ENCODE data around the gene IL17REL.
"Not testable (repeated sequence)": the region's sequence is repeated elsewhere in the genome, so short reads cannot be mapped to it uniquely, and the experiment has no call there.

The IL17REL gene

DNA sequence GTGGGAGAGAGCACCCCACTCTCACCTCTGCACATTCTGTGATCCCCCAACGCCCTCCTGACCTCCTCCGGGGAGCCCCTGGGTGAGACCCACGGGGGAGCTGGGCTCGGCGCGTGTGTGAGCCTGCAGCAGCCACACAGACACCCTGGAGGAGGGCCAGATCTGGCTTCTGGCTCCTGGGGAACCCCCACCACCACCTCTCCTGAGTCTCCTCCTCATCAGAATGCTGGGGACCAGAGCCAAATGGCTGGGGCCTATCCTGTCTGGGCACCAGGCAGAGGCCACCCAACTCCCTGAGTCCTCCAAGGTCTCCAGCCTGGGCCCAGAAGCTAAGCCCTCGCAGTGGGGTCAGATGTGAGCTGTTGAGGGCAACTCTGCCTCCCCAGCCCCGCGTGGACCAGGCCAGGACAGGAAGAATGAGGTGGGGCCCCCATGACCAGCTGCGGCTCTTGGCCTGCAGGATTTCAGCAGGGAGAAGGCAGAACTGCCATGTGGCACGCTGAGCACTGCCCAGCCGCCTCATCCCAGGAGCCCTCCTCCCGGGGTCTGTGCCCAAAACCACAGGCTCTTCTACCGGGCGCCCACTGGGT, 57.5 kb downstream of the IL17REL start:
- no peak for DNase-seq

DNA sequence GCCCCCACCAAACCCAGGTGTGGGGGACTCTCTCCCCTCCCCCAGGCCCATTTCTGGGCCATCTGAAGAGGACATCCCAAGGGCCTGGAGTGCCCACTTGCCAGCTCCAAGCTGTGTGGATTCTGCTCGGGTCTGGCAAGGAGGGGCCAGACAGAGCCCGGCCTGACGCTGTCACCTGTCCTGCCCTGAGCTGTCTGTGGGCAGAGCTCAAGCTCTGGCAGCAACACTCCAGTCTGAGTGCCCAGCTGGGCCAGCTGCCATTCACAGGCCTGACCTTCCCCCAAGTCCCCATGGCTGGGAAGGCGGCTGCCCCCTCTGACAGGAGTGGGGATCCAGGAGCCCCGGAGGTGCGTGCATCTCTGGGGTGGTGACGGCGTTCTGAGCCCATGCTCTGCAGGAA, 58.2 kb downstream of the IL17REL start:
- no peak for DNase-seq

- DNase-seq = no peak
Measured at GRCh38 chr22:49953680-49954344, 58.8 kb downstream of the IL17REL start.

GRCh38 chr22:49953027-49953679, 59.4 kb downstream of the IL17REL start:
- no peak for DNase-seq

DNA sequence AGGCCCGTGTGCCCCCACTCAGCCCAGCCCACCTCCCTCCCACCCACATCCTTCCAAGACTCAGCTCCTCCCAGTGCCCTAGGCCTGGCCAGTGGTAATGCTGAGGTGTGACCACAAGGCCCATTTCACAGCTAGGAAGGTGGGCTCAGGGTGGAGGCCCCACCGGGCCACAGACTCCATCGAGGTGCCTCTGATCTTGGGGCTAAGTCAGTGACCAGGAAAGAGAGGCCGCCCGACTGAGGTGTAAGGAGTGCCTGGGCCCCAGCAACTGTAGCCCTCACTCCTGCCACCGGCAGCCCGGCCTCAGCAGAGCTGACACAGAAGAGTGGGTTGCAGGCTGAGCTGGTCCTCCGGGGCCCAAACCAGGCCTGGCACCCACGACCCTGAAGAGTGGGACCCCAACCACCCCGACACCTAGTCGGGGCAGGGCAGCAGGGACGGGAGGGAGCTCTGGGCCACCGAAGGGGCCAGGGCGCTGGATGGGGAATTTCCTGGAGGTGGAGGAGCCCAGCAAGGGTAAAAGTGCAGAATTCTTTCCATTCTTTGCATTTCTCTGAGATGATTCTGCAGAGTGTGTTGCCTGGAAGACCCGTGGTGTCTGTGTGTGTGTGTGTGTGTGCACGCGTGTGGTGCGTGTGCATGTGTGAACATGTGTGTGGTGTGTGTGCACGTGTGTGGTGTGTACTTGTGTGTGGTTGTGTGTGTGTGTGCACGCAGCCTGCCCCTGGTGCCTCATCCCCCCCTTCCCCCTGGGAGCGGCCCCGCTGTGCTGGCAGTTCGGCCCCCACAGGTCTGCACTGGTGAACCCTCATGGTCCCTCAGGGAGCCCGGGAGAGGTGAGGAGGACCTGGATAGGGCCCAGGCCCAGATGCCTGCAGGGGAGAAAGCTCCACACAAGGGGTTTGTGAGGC, 60.3 kb downstream of the IL17REL start:
- DNase-seq = no peak

GRCh38 chr22:49951678-49951985, 60.9 kb downstream of the IL17REL start:
- no peak for DNase-seq

GRCh38 chr22:49951000-49951677, 61.4 kb downstream of the IL17REL start:
- DNase-seq = no peak

DNA sequence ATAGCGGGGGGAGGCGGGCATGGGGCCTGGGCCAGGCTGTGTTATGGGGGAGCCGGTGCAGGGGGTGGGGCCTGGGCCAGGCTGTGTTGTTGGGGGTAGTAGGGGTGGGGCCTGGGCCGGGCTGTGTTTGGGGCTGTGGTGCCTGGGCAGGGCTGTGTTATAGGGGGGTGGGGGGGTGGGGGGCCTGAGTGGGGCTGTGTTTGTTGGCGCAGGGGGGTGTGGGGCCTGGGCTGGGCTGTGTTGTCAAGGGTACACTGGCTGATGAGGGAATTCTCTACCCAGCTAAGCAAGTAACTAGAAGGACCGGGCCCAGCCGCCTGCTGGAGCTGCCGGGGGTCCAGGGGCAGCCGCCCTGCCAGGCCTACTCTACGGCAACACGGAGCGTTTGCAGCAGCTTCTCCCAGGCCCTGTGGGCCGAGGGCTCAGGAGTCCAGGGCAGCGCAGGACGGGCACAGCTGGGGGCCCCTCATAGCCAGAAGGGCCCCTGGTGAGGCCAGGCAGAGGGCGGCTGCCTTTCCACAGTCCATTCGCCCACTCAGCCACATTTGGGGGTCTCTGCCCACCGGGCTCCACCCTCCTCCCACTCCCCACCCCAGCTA, 62.1 kb downstream of the IL17REL start:
- DNase-seq = no peak

- no peak for DNase-seq
Measured at GRCh38 chr22:49949914-49950292, 62.7 kb downstream of the IL17REL start.

DNA sequence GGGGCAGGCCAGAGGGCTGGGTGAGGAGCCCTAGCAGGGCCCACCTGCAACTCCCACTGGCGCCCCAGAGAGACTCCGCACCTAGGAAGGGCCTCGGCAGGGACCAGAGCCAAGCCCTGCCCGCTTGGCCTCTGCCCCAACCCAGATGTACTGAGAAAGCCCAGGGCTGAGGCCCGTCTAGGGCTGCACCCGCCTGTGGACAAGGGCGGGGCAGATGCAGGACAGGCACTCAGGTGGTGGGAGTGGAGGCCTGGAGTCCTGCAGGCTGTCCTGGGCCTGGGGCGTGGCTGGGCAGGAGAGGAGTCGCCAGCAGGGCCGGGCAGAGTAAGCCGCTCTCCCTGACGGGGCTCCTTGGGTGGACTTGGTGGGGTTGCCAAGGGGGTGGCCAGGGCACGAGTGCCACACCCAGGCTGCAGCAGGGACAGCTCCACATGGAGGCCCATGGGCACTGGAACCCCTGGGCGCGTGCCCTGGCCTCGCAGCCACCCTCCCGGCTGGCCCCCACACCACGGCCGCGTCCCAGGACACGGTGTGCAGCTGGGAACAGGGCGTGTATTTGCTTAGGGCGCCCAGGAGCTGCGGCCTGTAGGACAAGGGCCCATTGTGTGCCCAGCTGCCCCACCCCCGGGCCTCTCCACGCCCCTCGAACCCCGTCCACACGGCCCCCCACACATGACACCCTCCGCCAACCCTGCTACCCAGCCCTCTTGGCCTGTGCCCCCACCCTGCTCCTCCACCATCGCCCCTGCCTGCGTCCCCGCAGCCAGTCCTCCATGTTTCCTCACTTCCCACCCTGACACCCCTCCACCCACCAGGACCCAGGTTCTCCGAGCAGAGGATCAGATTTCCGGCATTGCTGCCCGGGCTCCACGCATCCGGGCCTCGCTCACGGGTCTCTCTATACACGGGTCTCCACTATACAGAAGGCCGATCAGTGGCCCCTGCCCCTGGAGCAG, 63.3 kb downstream of the IL17REL start:
- no peak for DNase-seq

GRCh38 chr22:49948116-49948957, 64.2 kb downstream of the IL17REL start:
- no peak for DNase-seq

DNA sequence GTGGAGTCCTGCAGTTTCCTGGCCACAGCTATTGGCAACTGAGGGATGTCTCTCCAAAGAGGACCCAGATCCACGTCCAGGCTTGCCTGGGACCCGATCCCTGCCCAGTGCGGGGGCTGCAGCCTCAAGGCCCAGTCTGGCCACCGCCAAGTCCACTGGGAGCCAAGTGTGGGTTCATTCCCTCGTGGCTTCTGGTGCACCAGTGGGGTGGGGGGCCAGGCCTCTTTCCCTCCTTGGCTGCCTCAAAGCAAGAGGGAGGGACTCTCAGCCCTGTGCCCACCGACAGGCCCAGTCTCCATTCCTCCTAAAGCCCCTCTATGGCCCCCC, 65.3 kb downstream of the IL17REL start:
- DNase-seq = no peak

- DNase-seq = no peak
Measured at GRCh38 chr22:49946612-49947295, 65.8 kb downstream of the IL17REL start.

GRCh38 chr22:49945042-49945794, 67.3 kb downstream of the IL17REL start:
- DNase-seq = not testable (repeated sequence)

Measured in SIG-M5 (cell line).